ENCODE data around the gene ZBTB39.
A peak's percentile ranks its signal among the peaks of the same experiment; 100 is the strongest.
"Not testable (repeated sequence)": the region's sequence is repeated elsewhere in the genome, so short reads cannot be mapped to it uniquely, and the experiment has no call there.

Gene ZBTB39

DNA sequence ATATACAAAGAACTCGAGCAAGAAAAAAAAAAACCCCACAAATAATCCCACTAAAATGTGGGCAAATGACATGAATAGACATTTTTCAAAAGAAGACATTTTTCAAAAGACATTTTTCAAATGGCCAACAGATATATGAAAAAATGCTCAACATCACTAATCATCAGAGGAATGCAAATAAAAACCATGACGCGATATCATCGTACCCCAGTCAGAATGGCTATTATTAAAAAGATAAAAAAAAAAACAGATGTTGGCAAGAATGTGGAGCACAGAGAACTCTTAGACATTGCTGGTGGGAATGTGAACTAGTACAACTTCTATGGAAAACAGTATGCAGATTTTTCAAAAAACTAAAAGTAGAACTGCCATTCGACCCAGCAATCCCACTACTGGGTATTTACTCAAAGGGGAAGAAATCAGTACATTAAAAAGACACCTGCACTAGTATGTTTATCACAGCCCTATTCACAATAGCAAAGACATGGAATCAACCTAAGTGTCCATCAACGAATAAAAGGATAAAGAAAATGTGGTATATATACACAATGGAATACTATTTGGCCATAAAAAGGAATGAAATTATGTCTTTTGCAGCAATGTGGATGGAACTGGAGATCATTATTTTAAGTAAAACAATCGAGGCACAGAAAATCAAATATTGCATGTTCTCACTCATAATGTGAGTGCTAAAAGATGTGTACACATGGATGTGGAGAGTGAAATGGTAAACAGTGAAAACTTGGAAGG is 16.3 kb downstream of the ZBTB39 start:
- no peak overlapping the region for H3K4me3 ChIP-seq (ENCODE audit: low read depth, low read length)
- ChIA-PET CTCF (interaction anchor here (1.7 to 5.0 kb wide), 3 partner anchors 12 to 231 kb away, joined by 8 to 303 read pairs (median 92); partner anchors contain the start of genes HSD17B6, PRIM1 and ZBTB39), POLR2A (no interaction called here)
- no peak for DNase-seq (ENCODE audit: low read depth, low spot score)
- no peak for TF ChIP-seq CTCF (IDR thresholded peaks at IDR 0.05; ENCODE audit: insufficient read depth, low read length, missing control alignments)

GRCh38 chr12:56988207-56988739 is 18.1 kb downstream of the ZBTB39 start:
- no peak for DNase-seq (ENCODE audit: low read depth, low spot score)
- no peak for TF ChIP-seq CTCF (IDR thresholded peaks at IDR 0.05; ENCODE audit: insufficient read depth, low read length, missing control alignments)
- ChIA-PET POLR2A (interaction anchor here (1.0 kb wide), 1 partner anchor 11 kb away, joined by 3 read pairs; no protein-coding TSS in a partner anchor), CTCF (interaction anchor here (0.6 to 5.0 kb wide), 33 partner anchors 9 to 353 kb away, joined by 3 to 303 read pairs (median 4); partner anchors contain the start of genes HSD17B6, PRIM1 and ZBTB39)
- no peak overlapping the region for H3K4me3 ChIP-seq (ENCODE audit: low read depth, low read length)

GRCh38 chr12:56987551-56988053 is 18.7 kb downstream of the ZBTB39 start:
- no peak for DNase-seq (ENCODE audit: low read depth, low spot score)
- TF ChIP-seq CTCF (IDR thresholded peaks at IDR 0.05; ENCODE audit: insufficient read depth, low read length, missing control alignments): peak; percentile 97
- ChIA-PET POLR2A (interaction anchor here (1.0 kb wide), 1 partner anchor 11 kb away, joined by 3 read pairs; no protein-coding TSS in a partner anchor), CTCF (interaction anchor here (0.6 to 5.0 kb wide), 29 partner anchors 9 to 352 kb away, joined by 3 to 303 read pairs (median 4); partner anchors contain the start of genes HSD17B6, PRIM1 and ZBTB39)
- H3K4me3 ChIP-seq (ENCODE audit: low read depth, low read length): no peak overlapping the region

GRCh38 chr12:56987011-56987410 is 19.3 kb downstream of the ZBTB39 start:
- POLR2A ChIA-PET: no interaction called here
- CTCF ChIA-PET: interaction anchor here (0.8 to 5.0 kb wide), 20 partner anchors 10 to 352 kb away, joined by 3 to 303 read pairs (median 4); partner anchors contain the start of genes HSD17B6, PRIM1 and ZBTB39
- DNase-seq (ENCODE audit: low read depth, low spot score): no peak
- TF ChIP-seq CTCF (IDR thresholded peaks at IDR 0.05; ENCODE audit: insufficient read depth, low read length, missing control alignments): no peak
- H3K4me3 ChIP-seq (ENCODE audit: low read depth, low read length): no peak overlapping the region

- DNase-seq (ENCODE audit: low read depth, low spot score); POLR2A ChIA-PET; H3K4me3 ChIP-seq (ENCODE audit: low read depth, low read length): not testable (repeated sequence)
- CTCF ChIA-PET: interaction anchor here (0.7 to 5.0 kb wide), 4 partner anchors 17 to 244 kb away, joined by 3 to 303 read pairs (median 48); partner anchors contain the start of genes HSD17B6, PRIM1 and ZBTB39
Measured at GRCh38 chr12:56985714-56986113, 20.6 kb downstream of the ZBTB39 start.

DNA sequence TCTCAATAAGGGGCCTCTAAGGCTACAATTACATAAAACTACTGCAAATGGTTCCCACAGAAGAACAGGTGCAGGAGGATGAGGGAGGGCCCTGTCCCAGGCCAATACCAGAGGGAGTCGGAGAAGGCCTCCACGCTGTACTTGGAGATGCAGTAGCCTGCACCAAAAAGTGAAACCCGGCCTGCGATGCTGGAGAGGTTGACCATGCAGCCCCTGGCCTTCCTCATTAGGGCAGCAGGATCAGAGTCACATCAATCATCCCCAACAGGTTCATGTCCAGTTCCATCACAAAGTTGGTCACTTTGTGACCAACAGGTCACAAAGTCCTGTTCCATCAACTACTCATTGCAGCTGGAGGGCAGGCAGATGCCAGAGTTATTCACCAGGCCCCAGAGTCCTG is 23.0 kb downstream of the ZBTB39 start:
- CTCF ChIA-PET: no interaction called here
- no peak for TF ChIP-seq CTCF (IDR thresholded peaks at IDR 0.05; ENCODE audit: insufficient read depth, low read length, missing control alignments)
- no peak overlapping the region for H3K4me3 ChIP-seq (ENCODE audit: low read depth, low read length)
- no peak for DNase-seq (ENCODE audit: low read depth, low spot score)
- POLR2A ChIA-PET: no interaction called here

DNA sequence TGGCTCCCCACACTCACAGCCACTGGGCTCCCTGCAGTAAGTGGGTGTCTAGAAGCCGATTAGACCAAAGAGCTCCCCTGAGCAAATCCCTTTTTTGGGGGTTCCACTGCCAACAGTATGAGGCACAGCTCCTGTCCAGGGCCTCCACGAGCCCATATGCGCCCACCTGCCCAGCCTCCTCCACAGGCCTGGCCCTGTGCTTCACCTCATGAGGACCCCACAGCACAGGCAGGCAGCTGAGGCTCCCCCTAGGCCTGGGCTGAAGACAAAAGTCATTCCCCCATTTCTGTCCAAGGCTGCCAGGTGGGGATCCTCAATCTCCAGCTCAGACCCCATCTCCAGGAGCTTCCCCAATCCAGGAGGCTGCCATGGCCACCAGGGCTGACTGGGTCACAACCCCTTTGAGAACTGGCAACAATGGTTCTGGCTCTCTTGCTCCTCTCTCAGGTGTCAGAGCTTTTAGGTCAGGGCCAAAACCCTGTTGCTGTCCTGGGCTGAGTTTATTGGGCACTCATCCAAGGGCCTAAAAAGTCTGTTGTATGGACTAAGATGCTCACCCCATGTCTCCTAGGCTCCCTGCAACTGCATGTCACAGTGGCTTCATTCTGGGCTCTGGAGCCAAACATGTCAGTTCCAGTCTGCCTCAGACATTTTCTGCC is 23.6 kb downstream of the ZBTB39 start:
- DNase-seq (ENCODE audit: low read depth, low spot score); POLR2A ChIA-PET; H3K4me3 ChIP-seq (ENCODE audit: low read depth, low read length): not testable (repeated sequence)
- CTCF ChIA-PET: interaction anchor here (0.6 to 1.4 kb wide), 2 partner anchors 19 to 225 kb away, joined by 3 to 4 read pairs; no protein-coding TSS in a partner anchor

All from AG04449 (cell line).